NCI-H82 (cell line): ENCODE data around the gene MIEF1.

Experiments used
- DNase-seq: peaks from one replicate; lab custom pipeline; 2025; lab: John Stamatoyannopoulos, UW

MIEF1 gene

DNA sequence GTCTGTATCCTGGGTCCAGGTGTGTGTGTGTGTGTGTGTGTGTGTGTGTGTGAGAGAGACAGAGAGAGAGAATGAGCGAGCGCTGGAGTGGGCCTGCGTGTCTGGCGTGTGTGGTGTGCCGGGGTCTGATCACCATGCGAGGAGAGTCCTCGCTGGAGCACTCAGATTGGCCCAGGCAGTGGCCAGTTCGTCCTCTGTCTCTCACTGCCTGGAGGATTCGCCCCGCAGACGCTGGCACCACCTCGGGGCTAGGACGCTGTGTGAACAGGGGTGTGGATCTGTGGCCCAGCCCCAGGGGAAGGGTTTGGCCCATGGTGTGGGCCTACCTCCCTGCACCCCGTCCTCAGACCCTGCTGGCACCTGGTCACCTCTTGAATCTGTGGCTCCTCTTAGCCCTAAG lies 56.9 kb downstream of the MIEF1 start:
- no peak for DNase-seq

DNA sequence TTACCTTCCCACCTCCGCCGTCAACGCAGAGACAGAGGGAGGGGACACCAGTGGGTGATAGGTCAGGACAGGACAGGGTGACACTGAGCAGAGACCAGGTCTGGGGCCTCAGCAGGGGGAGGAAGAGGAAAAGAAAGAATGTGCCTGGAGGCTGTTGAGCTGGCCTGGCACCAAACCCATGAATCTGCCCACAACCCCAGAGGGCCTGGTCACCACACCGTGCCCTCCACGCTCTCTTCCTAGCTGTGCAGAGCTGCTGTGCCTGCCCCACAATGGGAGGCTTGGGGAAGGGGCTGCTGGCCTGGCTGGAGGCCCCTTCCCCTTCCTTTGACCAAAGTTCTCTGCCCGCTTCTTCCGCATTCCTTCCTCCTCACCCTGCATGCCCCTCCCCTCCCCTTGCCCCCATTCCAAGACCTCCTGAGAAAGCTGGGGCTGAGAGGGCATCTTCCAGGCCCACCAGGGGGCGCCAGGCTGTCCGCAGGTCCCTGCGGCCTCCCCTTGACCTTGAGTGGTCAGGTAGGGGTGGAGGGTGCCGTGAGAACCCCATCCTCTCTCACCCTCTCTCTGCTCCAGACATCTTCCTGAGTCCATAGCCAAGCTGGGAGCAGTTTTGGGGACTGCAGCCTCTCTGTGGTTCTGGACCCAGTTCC lies 57.5 kb downstream of the MIEF1 start:
- peak; percentile 14 for DNase-seq

DNA sequence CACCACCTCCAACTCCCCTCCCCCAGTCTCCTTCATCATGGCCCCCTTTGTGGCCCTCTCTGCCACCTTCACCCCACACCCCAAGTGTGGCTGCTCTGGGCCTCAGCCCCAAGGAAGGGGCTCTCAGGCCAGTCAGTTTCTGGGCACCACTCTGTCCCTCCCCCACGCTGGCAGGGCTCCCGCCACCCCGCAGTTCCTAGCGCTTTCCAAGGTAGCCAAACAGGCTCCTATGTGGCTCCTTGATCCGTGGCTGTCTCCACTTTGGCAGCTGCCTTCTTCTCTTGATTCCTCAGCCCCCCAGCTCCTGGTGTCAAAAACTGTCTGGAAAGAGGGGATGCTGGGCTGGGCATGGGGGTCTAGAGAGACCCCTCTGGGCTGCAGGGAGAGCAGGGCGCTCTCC lies 58.0 kb downstream of the MIEF1 start:
- DNase-seq, result no peak

DNA sequence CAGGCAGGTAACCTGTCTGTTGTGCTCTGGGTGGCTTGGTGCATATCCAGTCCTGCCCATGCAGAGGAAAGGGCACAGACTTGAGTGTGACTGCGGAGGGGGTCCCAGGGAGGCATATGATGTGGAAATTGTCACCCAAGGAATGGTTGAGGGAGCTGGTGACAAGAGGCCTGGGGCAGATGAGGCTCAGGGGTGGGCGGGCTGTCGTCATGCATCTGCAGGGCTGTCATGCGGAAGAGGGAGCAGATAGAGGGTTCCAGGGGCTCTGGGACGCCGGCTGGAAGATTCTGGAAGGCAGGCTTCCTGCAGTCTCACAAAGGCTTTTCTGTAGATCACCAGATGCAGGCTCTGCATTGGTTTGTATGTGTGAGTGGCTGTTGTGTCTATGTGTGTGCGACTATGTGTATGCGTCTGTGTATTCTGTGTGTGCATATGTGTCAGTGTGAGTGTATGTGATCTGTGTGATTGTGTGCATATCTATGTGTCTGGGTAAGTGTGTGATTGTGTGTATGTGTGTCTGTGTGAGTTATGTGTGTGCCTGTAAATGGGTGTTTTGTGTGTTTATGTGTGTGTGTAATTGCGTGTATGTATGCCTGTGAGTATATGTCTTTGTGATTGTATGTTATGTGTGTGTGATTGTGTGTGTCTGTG lies 60.9 kb downstream of the MIEF1 start:
- DNase-seq, result no peak

DNA sequence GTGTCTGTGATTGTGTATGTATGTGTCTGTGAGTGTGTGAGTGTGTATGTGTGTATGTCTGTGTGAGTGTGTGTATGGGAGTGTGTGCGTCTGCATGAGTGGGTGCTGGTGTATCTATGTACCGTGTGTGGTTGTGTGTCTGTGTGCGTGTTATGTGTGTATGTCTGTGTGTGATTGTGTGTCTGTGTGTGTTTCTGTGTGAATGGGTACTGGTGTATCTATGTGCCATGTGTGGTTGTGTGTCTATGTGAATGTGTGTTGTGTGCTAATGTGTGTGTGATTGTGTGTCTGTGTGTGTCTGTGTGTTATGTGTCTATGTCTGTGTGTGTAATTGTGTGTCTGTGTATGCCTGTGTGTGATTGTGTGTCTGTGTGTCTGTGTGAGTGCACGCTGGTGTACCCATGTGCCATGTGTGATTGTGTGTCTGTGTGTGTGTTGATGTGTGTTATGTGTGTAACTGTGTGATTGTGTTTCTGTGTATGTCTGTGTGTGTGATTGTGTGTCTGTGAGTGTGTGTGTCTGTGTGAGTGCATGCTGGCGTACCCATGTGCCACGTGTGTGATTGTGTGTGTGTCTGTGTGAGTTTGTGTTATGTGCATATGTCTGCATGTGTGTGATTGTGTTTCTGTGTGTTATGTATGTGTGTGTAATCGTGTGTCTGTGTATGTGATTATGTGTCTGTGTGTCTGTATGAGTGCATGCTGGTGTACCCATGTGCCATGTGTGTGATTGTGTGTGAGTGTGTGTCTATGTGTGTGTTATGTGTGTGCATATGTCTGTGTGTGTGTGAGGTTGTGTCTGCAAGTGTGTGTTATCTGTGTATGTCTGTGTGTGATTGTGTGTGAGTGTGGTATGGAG lies 61.7 kb downstream of the MIEF1 start:
- DNase-seq, result no peak

DNA sequence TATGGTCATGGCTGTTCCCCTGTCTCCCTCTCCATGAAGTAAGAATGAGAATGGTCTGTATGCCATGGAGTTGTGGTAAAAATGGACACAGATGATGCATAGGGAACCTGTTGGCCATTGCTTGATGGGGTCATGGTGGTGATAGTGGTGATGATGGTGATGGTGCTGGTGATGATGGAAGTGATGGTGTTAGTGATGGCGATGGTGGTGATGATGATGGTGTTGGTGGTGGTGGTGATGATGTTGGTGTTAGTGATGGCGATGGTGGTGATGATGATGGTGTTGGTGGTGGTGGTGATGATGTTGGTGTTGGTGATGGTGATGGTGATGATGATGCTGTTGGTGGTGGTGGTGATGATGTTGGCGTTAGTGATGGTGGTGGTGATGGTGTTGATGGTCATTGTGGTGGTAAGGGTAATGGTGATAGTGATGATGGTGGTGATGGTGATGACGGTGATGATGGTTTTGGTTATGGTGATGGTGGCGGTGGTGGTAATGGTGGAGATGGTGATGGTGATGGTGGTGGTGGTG lies 63.4 kb downstream of the MIEF1 start:
- DNase-seq, result no peak

DNA sequence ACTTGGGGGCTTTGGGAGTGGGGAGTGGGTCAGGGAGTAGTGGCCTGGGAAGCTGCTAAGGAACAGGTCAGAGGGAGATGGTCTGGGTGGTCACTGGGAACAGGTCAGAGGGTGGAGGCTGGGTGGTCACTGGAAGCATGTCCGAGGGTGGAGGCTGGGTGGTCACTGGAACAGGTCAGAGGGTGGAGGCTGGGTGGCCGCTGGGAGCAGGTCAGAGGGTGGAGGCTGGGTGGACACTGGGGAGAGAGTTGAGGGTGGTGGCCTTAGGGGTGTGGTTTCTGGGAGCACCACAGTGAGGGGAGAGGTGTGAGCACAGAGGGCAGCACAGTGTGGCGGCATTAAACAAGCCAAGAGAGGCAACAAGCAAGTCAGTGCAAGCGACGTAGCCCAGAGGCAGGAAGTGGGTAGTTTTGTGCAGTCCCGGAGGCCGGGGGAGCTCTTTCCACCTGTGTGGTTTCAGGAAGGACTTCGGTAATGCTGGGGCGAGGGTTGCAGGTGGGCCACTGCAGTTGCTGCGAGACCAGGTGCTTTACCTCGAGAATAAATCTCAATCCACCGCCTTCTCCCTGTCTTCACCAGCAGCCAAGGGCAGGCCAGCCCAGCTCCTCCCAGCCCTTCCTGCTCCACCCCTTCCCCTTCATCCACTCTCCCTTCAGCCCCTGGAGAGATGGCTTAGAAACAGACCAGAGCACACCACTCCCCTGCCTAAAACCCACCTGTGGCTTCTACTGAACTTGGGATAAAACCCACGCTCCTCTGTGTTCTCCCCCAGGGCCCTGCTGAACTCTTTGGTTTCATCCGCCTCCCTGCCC lies 65.3 kb downstream of the MIEF1 start:
- no peak for DNase-seq
